8988T (cell line): ENCODE measurements around the gene HTT.

Experiments used
- DNase-seq: peaks from one replicate; pipeline ENCODE4 v3.0.0; 2011

HTT gene

GRCh38 chr4:3239998-3240920 lies 165.8 kb downstream of the HTT start:
- DNase-seq = no peak

- DNase-seq = no peak
Observed at GRCh38 chr4:3240936-3241522, 166.5 kb downstream of the HTT start.

GRCh38 chr4:3241898-3242524 lies 167.5 kb downstream of the HTT start:
- no peak for DNase-seq

GRCh38 chr4:3243136-3243780 lies 168.8 kb downstream of the HTT start:
- no peak for DNase-seq

GRCh38 chr4:3244002-3244401 lies 169.5 kb downstream of the HTT start:
- DNase-seq = no peak

GRCh38 chr4:3244747-3245146 lies 170.3 kb downstream of the HTT start:
- DNase-seq = no peak

- no peak for DNase-seq
Observed at GRCh38 chr4:3245676-3246075, 171.2 kb downstream of the HTT start.

- peak; percentile 72 for DNase-seq
Observed at GRCh38 chr4:3246458-3247398, 172.2 kb downstream of the HTT start.

- DNase-seq = no peak
Observed at GRCh38 chr4:3247399-3248177, 173.1 kb downstream of the HTT start.

- no peak for DNase-seq
Observed at GRCh38 chr4:3248178-3248480, 173.6 kb downstream of the HTT start.

- DNase-seq = no peak
Observed at GRCh38 chr4:3248811-3249661, 174.6 kb downstream of the HTT start, which contains the start of gene MSANTD1. MSANTD1 (plus strand) TSS chr4:3249159; CDS start chr4:3249223, 64 bp downstream.

- DNase-seq = no peak
Observed at GRCh38 chr4:3249711-3250437, 175.4 kb downstream of the HTT start.

GRCh38 chr4:3250438-3250955 lies 176.0 kb downstream of the HTT start:
- no peak for DNase-seq

GRCh38 chr4:3250956-3251690 lies 176.6 kb downstream of the HTT start:
- DNase-seq = no peak

GRCh38 chr4:3251691-3252479 lies 177.4 kb downstream of the HTT start:
- DNase-seq = peak; percentile 31

- no peak for DNase-seq
Observed at GRCh38 chr4:3252480-3252828, 178.0 kb downstream of the HTT start.

GRCh38 chr4:3252831-3253641 lies 178.6 kb downstream of the HTT start:
- peak; percentile 37 for DNase-seq
